Gastrocnemius medialis (tissue), 4 donors: Measurements from ENCODE around the gene METTL9. TPM values are rescaled to one million over a fixed set of nuclear protein-coding genes. Genes with fewer than 3 reads are reported as not detected.

ENCODE experiments used
- ATAC-seq, 2 donors: fragments of 150-250 bp; one replicate each; pipeline ENCODE4 v1.9.1; 2016
- DNase-seq, 2 donors: peaks; one replicate each; pipeline ENCODE4 v3.0.0-alpha.2; 2019
- H3K27ac ChIP-seq, 4 donors: fragments of 200-600 bp; sonication (generic); 1 replicate in 1 of 4; 2 replicates in 3 of 4; pipeline ENCODE4 v1.5.1; 2016 to 2018; ENCODE audit warnings: mild to moderate bottlenecking in 2 of 4, moderate library complexity in 1 of 4
- H3K27me3 ChIP-seq, 3 donors: fragments of 200-600 bp; sonication (generic) in 2 of 3; 1 replicate in 1 of 3; 2 replicates in 2 of 3; pipeline versions ENCODE4 v1.5.1 to v1.6.0; 2016 to 2019; ENCODE audit warnings: mild to moderate bottlenecking in 1 of 3, moderate library complexity in 1 of 3
- H3K36me3 ChIP-seq, 2 donors: fragments of 200-600 bp; sonication (generic) in 1 of 2; one replicate each; pipeline ENCODE4 v1.5.1; 2017 to 2018
- H3K4me1 ChIP-seq, 2 donors: fragments of 200-600 bp; sonication (generic) in 1 of 2; one replicate each; pipeline ENCODE4 v1.5.1; 2016 to 2017; ENCODE audit warnings: mild to moderate bottlenecking in 2 of 2
- H3K4me3 ChIP-seq, 4 donors: fragments of 200-600 bp; sonication (generic) in 3 of 4; 1 replicate in 1 of 4; 2 replicates in 3 of 4; pipeline ENCODE4 v1.5.1; 2016 to 2019; ENCODE audit warnings: mild to moderate bottlenecking in 2 of 4
- H3K9me3 ChIP-seq, 3 donors: fragments of 200-600 bp; sonication (generic) in 2 of 3; 1 replicate in 1 of 3; 2 replicates in 2 of 3; pipeline ENCODE4 v1.5.1; 2016 to 2019
- POLR2A ChIP-seq, 2 donors: fragments of 450-650 bp; IDR thresholded peaks; one replicate each; pipeline ENCODE4 v1.6.1; 2017; ENCODE audit warnings: antibody characterized with exemption in 2 of 2, mild to moderate bottlenecking in 2 of 2, moderate library complexity in 2 of 2
- in situ Hi-C, 4 donors: fragments of 200-750 bp; cut with MboI; loops; one replicate each; pipeline versions ENCODE4 v1.15.0 to v1.8.0; 2017; ENCODE audit warnings: low sequenced_read_pairs in 4 of 4
- intact Hi-C: fragments of 100-400 bp; cut with DNase I; formaldehyde crosslinking; loops from one replicate; pipeline ENCODE4 v1.15.1; 2023; ENCODE audit warnings: low total_unique reads
- total RNA-seq, 4 donors: library from RNA; depleted of rRNA; stranded (reverse); fragments of >200 nt; gene quantifications; one replicate each; pipeline versions ENCODE4 v1.1.0 to v1.2.3, GENCODE V29; 2016
- TF ChIP-seq, protein P1 (sequence below), 5 experiments: fragments of 450-650 bp in 3 of 5; fragments of 200-600 bp in 2 of 5; sonication (generic) in 2 of 5; IDR thresholded peaks in 4 of 5; conservative IDR thresholded peaks in 1 of 5; 1 replicate in 4 of 5; 2 replicates in 1 of 5; pipeline ENCODE4 v1.5.1; 2016 to 2019; ENCODE audit warnings: antibody characterized with exemption in 5 of 5, mild to moderate bottlenecking in 3 of 5, moderate library complexity in 3 of 5

The METTL9 gene
- total RNA-seq, 4 donors from 2014 or later: 87.2 to 109 (median 96.8) TPM

DNA sequence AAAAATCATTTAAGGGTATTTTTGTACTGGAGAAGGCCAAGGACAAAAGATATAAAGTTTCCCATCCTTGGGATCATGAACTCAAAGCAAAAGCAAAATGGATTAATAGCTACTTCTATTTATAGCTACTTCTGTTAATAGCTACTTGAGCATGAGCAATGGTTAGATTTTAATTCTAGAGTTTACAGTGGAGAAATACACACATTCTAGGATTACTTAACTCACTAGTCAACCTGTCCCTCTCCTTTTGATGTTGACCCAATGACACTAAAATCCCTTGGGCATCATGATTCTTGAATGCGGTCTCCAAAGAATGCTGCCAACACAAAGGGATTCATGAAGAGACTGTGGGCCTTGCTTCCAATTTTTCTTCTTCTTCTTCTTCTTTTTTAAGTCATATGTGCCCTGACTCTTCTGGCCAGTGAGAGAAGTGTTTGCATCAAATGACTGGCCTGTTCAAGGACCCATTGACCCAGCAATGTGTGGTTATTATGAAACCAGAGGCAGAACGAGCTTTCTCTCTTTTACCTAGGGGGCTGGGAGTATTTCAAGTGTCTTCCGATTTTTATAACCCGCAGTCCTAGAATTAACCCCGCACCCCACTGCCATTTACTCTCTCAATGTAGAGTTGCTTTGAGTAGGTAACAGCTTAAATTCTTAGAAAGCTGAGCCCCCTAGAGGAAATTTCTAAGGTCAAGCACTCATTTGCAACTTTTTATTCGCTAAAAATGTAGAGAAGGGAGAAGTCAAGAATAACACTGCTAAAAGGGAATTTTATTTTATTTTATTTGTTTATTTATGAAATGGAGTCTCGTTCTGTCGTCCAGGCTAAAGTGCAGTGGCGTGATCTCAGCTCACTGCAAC lies 99.0 kb downstream of the METTL9 start:
- Histone ChIP-seq H3K27me3 (no peaks in the 10 kb centered on the region), H3K27ac (no peak overlapping the region), H3K36me3 (no peaks in the 10 kb centered on the region), H3K4me3 (no peak overlapping the region), H3K4me1 (peaks cover 0 to 4% of the 10 kb centered on the region in 2 donors), H3K9me3 (no peaks in the 10 kb centered on the region)
- ATAC-seq: no peak
- intact Hi-C loops (no loop called here), in situ Hi-C loops (no loop called here)
- DNase-seq: no peak
- TF ChIP-seq, protein P1, sequence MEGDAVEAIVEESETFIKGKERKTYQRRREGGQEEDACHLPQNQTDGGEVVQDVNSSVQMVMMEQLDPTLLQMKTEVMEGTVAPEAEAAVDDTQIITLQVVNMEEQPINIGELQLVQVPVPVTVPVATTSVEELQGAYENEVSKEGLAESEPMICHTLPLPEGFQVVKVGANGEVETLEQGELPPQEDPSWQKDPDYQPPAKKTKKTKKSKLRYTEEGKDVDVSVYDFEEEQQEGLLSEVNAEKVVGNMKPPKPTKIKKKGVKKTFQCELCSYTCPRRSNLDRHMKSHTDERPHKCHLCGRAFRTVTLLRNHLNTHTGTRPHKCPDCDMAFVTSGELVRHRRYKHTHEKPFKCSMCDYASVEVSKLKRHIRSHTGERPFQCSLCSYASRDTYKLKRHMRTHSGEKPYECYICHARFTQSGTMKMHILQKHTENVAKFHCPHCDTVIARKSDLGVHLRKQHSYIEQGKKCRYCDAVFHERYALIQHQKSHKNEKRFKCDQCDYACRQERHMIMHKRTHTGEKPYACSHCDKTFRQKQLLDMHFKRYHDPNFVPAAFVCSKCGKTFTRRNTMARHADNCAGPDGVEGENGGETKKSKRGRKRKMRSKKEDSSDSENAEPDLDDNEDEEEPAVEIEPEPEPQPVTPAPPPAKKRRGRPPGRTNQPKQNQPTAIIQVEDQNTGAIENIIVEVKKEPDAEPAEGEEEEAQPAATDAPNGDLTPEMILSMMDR (IDR thresholded peaks at IDR 0.05 in 4 of 5, conservative IDR thresholded peaks at IDR 0.05 in 1 of 5): no peak
- TF ChIP-seq POLR2A (IDR thresholded peaks at IDR 0.05): no peak

DNA sequence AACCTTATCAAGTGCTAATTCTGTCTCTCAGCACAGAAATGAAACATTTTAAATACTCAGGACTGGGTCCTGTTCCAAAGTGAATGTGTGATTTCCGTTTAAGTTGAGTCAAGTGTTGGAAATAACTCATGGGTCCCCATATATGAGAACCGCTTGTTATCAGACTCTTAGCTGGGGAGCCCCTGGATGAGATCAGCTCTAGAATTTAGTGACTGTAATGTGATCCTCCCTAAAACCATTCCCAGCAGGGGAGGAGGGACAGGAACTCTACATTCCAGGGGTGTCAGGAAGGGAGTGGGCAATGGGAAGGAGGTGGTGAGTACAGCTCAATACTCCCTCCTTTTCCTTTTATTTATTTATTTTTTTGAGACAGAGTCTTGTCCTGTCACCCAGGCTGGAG lies 101.9 kb downstream of the METTL9 start:
- intact Hi-C loops: no loop called here
- in situ Hi-C loops: loop anchor here in 2 of 4 donors (10.0 to 25.0 kb wide), 2 partner anchors 114 to 116 kb away; partner anchors contain the start of gene METTL9 (in 1 of the 2)
- ATAC-seq (no peak), DNase-seq (no peak)
- Histone ChIP-seq H3K4me1 (peaks cover 0 to 4% of the 10 kb centered on the region in 2 donors), H3K4me3 (no peak overlapping the region), H3K27me3 (no peaks in the 10 kb centered on the region), H3K27ac (no peak overlapping the region), H3K9me3 (no peaks in the 10 kb centered on the region), H3K36me3 (no peaks in the 10 kb centered on the region)
- no peak for TF ChIP-seq POLR2A (IDR thresholded peaks at IDR 0.05)
- TF ChIP-seq, protein P1 (IDR thresholded peaks at IDR 0.05 in 4 of 5, conservative IDR thresholded peaks at IDR 0.05 in 1 of 5): no peak

- DNase-seq: no peak
- ATAC-seq: no peak
- no peak for TF ChIP-seq POLR2A (IDR thresholded peaks at IDR 0.05)
- TF ChIP-seq, protein P1 (IDR thresholded peaks at IDR 0.05 in 4 of 5, conservative IDR thresholded peaks at IDR 0.05 in 1 of 5): no peak
- H3K4me1 ChIP-seq: peaks cover 0 to 4% of the 10 kb centered on the region in 2 donors
- H3K9me3 ChIP-seq: no peaks in the 10 kb centered on the region
- intact Hi-C loops (no loop called here), in situ Hi-C loops (loop anchor here in 2 of 4 donors (10.0 to 25.0 kb wide), 2 partner anchors 115 to 117 kb away; partner anchors contain the start of gene METTL9 (in 1 of the 2))
- H3K36me3 ChIP-seq: no peaks in the 10 kb centered on the region
- H3K27me3 ChIP-seq: no peaks in the 10 kb centered on the region
- H3K4me3 ChIP-seq: no peak overlapping the region
- H3K27ac ChIP-seq: no peak overlapping the region
These were observed 102.9 kb downstream of the METTL9 start for GRCh38 chr16:21702276-21702675.

- no peaks in the 10 kb centered on the region for H3K27me3 ChIP-seq
- no peaks in the 10 kb centered on the region for H3K36me3 ChIP-seq
- in situ Hi-C loops: loop anchor here in 2 of 4 donors (10.0 to 25.0 kb wide), 2 partner anchors 116 to 118 kb away; partner anchors contain the start of gene METTL9 (in 1 of the 2)
- ATAC-seq (no peak), DNase-seq (no peak)
- peaks cover 0 to 2% of the 10 kb centered on the region in 2 donors for H3K4me1 ChIP-seq
- intact Hi-C loops: no loop called here
- TF ChIP-seq, protein P1 (IDR thresholded peaks at IDR 0.05 in 4 of 5, conservative IDR thresholded peaks at IDR 0.05 in 1 of 5): no peak
- no peak for TF ChIP-seq POLR2A (IDR thresholded peaks at IDR 0.05)
- H3K27ac ChIP-seq: no peak overlapping the region
- no peaks in the 10 kb centered on the region for H3K9me3 ChIP-seq
- H3K4me3 ChIP-seq: no peak overlapping the region
These were observed 103.8 kb downstream of the METTL9 start for GRCh38 chr16:21703156-21703555.
